Measurements from ENCODE around the gene PLLP.
A peak's percentile ranks its signal among the peaks of the same experiment; 100 is the strongest.

The PLLP gene

DNA sequence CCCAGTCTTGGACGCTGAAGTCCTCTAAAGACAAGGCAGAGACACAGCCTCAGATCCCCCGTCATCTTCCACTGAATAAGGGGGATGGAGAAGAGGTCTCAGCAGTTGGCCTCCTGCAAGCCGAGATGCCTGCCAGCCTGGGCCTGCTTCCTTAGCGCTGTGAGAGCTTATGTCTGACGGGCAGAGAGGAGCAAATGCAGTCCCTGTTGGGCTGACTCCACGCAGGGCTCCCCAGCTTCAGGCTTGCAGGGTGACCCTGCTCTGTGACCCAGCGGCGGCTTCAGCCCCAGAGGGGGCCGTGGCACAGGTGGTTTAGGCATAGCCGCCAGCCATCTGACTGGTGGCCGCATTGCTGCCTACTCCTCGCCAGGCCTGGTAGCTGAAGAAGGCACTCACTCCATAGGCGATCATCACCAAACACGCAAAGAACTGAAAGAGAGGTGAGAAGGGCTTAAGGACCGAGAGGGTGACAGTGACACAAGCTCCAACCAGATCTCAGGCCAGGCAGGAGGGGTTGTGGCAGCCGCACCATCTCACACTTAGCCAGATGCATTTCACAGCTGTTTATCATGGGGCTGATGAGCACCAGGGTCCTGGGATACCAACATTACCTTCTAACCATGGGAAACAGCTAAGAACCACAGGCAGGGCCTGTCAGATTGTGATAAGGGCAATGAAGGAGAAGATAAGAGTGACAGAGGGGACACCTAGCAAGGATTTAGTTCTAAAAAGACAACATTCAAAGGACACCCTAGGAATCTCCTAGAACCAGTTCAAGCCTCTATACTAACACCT is 27.7 kb downstream of the PLLP start:
- no peak for DNase-seq (ENCODE audit: low read depth)

DNA sequence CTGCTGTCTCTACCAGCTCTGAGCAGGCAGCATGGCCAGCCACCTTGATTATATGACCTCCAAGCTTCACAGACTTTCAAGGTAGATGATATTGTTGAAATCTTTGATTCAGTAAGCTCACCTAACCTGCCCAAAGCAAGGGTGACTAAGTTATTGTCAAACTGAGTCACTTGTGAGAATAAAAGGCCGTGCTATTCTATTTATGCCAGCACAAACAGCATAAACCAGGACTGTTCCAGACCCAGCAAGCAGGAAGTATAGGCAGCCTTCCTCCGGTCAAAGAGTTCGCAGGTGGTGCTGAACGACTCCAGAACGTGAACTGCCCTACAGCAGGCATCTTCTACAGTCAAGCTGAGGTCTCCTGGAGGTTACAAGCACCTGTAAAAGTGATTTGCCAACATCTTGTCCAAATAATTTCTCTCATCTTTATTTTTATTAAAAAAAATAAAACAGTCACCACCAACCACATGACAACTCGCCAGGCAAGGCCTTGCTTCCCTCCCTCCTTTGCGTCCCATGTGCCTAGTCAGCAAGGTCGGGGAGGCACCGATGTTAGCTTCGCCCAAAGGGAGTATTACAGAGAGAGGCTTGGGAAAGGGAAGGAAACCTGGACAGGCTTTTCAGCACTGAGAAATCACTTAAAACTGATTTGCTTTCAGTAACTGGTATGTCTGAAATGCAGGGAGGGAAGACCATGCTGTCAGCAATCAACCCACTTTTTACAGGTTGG is 28.6 kb downstream of the PLLP start:
- no peak for DNase-seq (ENCODE audit: low read depth)

DNA sequence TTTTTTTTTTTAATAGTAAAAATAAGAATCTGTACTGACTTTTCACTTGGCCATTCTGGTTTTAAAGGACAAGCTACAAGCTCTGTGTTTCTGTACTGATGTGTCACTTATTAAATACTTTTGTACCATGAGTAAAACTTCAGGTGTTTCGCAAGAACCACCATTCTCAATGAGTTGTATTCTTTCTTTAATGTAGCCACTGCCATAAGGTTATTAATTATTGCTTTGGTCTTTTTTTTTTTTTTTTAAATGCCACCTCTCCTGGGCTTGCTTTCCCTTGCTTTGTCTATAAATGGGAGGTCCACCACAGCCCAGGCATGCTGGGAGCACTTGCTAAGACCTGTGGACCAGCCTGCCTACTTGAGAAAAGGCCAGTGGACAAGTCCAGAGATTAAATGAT is 31.0 kb downstream of the PLLP start:
- DNase-seq (ENCODE audit: low read depth): no peak

DNA sequence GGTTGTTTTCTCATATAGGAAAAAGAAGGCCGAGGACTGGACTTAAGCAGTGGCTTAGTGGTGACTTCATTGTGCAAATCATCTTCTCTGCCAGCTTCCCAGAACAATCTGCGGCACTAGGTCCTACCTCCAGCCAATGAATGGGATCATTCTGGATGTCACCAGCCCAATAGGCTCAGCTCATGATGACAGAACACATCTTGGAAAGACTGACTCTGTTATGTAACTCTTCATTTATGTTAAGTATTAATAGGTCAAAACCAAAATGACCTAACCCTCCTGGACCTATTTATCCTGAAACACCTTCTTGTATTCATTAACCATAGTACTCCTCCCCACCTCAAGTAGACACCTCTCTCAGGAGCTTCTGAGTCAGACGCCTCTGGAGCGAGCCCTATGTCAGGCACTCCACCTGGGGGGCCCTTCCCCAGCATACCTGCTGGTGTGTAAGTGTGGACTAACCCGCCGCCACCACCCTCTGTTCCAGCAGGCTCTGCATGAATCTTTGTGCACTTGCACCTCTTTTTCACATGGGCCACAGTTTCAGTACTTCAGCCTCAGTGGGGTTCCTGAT is 32.2 kb downstream of the PLLP start:
- DNase-seq (ENCODE audit: low read depth): no peak

DNA sequence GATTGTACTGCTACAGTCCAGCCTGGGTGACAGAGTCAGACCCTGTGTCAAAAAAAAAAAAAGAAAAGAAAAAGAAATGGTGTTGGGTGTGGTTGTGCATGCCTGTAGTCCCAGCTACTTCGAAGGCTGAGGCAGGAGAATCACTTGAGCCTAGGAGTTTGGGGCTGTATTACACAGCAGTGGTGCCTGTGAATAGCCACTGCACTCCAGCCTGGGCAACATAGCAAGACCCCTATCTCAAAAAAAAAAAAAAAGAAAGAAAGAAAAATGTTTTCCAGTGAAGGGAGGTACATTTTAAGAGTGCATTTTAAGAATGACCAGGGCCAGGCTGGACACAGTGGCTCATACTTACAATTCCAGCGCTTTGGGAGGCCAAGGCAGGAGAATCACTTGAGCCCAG is 33.1 kb downstream of the PLLP start:
- no peak for DNase-seq (ENCODE audit: low read depth)

DNA sequence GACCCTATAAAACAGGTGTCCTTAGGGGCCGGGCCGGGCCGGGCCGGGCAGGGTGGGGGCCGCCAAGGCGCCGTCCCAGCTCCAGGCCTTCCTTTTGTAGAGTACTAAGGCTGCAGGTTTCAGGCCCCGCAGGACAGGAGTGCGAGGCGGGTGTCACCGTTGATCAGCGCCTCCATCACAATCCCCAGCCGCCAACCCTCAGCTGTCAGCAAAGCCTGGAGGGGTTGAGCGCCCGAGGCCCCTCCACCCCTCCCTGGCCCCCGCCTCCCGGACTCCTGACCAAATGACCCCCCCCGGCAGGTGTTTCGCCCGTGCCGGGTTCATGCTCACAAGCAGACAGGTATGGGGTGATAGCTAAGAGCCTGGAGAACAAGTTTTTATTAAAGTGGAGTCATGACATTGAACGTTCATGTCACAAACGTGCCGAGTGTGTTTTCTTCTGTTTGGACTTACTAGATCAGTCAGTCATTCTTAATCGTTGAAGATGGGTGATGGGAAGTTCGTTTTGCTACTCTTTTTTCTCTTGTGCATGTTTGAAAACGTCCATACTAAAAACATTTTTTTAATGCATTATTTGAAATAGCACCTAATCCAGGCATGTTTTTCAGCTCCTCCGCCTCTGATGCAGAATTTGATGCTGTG is 38.9 kb downstream of the PLLP start:
- DNase-seq (ENCODE audit: low read depth): no peak

DNA sequence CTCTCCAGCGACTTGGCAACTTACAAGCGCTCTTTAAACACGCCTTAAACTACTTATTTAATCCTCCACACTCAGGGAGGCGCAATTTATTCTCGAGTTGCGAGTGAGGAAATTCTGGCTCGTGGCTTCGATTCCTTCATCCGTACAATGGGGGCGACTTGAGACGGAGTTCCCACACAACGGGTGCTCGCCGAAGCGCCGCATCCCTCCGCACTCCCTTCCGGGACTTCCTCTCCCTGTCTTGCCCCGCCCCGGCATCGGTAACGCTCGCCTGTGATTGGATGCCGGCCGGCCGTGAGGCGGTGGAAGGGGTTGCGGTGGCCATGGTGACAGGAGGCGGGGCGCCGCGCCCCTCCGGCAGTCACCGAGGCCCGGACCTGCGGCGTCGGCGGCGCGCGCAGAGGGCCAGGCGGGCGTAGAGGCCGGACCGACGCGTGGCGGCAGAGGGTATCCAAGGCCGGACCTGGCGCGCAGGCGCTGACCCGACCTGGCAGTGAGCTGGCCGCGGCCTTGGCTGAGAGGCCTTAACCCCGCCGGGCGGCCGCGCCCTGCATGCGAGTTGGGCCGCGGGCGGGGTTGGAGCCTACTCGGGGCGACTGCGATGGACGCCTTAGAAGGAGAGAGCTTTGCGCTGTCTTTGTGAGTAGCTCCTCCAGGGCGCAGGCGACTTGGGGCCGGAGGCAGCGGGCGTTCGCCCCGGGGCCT is 39.6 kb downstream of the PLLP start, which contains the start of gene ARL2BP:
Gene ARL2BP, plus strand, starts transcription at position 493 of the 705 bp plus-strand sequence. Its CDS starts 109 bp downstream, at position 602.
- DNase-seq (ENCODE audit: low read depth): peak; percentile 98

DNA sequence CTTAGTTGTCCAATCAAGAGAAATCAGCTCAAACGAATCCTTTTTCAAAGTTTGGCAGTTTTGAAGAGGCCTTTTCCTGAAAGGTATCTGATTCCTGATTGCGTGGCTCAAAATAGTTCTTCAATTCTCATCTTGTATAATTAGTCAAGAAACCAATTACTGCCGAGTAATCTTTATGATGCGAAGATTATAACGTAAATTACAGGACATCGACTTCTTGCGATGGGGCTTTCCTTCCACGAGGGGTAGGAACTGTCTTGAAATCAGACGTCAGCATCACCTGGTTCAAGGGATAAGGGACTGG is 40.1 kb downstream of the PLLP start:
- no peak for DNase-seq (ENCODE audit: low read depth)

DNA sequence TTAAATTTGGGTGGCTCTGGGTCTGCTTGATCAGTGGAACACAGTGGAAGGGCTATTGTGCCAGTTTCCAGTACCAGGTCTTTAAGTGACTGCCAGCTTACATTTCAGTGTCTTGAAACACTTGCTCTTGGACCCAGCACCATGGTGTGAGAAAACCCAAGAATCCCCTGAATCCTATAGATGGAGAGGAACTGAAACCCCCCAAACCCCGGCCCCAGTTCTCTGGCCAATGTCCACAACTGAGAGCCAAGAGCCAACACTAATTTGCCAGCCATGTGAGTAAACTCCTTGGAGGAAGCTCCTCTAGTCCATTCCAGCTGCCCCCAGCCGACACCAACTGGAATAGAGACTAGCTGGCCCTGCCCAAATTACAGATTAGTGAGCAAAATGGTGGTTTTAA is 41.8 kb downstream of the PLLP start:
- DNase-seq (ENCODE audit: low read depth): no peak

DNA sequence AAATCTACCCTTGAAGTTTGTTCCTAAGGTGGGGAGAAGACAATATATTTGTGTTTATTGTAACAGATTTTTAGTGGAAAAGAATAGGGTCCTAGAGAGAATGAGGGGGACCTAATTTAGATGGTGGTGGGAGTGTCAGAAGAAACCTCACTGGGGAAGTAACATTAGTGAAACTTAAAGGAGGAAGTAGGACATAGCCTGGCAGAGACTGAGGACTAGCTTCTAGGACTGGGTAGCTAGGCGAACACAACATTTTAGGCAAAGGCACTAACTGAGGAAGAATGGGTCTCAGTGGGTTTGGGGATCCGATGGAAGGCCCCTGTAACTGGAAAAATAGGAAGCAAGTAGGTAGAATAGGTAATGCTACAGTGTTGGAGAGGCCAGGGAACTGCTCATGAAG is 43.6 kb downstream of the PLLP start:
- DNase-seq (ENCODE audit: low read depth): no peak

DNA sequence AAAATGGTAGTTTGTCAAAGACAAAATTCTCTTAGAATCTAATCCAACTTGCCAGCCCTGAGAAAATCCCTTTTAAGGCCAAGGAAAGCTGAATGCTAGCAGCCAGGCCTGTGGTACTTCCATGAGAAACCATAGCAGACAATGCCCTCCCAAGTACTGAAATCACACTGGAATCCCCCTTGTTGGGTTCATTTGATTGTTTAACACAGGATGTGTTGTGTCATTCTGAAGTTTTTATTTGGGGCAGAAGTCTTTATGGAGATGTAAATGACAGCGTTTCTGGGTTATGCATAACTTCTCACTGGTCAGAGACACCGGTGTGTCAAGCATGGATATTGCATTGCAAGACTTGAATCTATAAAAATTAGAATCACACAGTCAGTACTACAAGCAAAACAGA is 45.4 kb downstream of the PLLP start:
- no peak for DNase-seq (ENCODE audit: low read depth)

DNA sequence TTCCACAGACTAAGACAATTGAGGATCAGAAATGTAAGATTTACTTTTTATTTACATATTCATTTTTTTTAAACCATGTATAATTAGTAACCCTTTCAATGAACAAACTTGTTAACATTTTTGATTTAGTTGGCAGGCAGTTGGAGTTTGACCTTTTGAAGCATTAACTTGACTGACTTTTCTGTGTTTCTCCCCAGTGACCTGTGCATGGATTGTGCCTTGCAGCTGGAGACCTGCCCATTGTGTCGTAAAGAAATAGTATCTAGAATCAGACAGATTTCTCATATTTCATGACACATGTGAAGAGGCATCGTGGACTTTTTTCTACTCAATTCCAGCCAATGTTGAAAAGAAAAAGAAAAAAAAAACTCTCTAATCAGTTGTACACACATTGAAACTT is 45.8 kb downstream of the PLLP start:
- no peak for DNase-seq (ENCODE audit: low read depth)

DNA sequence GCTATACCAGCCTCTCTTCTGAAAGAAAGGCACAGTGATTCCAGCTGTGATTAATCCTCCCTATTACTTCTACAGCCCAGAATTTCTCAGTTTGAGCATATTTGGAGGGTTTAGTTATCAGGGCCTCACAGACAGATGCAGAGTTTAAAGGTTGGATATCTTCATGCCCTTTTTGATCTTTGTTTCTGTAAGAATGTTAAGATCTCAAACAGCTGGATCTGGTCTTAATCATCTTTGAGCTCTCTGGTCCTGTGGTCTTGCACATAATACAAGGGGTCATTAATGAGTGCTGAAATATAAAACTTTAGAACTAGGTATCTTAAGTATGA is 48.5 kb downstream of the PLLP start:
- no peak for DNase-seq (ENCODE audit: low read depth)

DNA sequence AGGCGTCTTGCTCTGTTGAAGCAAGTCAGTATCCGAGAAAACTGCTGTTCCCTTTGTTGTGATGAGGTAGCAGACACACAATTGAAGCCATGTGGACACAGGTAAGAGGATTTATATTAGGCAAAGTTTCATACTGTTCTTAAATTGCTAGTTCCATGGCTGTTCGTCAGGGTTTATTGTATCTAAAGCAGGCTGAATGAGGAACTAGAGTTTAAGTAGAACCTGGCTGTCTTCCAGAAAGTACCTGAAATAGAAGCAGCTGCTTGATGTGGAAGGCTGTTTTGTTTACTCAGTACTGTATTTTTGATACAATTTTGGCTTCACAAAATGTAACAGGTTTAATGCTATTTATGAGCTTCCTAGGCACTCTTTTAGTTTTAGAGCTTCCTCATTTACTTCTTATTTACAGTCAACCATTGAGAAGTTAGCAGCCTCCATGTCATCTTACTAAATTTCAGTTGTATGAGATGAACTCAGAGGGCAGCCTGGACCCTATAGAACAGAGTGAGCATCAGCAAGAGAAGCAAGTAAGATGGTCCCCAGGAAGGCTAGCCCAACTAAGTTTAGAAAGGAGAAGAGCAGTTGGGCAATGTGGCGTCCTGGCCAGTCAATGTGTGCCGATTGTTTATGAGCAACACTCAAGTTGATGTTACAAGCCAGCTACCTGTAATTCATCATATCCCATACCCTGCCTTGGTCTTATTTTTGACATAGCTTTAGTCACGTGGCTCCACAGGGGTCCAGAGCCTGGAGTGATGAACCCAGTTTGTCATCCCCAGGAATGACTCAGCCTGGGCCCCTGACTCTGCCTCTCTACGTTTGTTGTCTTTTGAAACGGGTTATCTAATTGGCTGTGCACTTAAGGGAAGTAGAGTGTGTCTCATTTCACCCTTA is 49.1 kb downstream of the PLLP start:
- DNase-seq (ENCODE audit: low read depth): peak; percentile 31

DNA sequence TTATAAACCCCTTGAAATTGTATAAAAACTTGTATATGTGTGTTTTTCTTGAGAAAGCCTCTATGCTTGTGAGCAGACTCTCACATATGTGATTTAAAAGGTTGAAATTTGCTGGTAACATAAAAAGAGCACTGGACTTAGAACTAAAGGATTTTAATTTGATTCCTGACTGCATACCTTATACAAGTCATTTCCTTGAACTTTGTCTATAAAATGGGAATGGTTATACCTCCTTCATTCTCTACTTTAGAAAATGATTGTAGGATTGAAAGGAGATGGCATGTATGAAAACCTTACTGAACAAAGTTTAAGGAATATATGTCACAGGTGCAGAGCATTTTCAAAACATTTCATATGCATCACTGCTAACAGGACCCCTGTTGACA is 49.8 kb downstream of the PLLP start:
- DNase-seq (ENCODE audit: low read depth): no peak

DNA sequence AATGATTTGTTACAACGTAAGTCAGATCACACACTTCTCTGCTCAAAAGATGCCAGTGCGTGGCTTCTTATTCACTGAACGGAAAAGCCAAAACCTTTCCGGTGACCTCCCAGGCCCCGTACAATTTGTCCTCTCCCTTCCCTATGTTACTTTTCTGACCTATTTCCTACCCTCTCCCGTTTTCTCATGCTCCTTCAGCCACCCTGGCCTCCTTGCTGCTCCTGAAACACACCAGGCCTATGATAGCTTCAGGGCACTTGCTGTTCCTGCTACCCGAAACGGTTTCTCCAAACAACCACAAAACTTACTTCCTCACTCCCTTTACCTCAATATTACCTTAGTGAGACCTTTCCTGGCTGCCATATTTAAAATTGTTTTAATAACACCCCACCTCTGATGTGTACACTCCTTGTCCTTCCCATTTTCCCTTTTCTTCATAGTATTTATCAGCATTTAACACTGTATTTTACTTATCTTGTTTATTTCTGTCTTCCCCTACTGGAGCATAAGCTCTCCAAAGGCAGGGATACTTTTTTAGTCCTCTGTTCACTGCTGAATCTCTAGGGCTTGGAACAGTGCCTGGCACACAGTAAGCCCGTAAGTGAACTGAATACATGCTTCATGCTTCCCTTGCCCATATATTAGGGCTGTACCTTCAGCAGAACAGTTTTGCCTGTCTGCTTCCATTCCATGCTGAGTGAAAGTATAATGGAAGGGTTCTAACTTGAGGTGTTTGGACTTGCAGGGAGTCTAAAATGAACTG is 50.3 kb downstream of the PLLP start:
- no peak for DNase-seq (ENCODE audit: low read depth)

DNA sequence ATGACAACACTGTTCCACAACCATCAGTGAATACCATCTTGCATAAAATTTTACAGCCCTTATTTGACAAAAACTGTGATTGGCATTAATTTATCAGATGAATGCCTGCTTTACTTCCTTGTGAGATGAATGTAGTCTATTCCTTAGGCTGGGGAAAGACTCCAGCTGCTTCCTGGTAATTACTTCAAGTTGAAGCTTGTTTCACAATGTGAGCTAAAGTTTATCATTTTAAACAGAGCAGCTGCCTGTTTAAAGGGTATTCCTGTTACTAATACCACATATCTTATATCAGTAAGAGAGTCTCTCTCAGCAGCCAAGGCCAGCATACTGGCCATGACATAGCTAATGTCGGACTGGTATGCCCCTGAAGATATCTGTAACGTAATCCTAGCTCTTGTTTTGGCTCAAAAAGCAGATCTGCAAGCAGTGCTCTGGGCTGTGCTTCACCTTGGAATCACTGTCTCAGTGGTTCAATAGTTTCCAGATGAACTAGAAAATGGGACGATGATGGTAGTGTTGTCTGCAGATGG is 52.6 kb downstream of the PLLP start:
- no peak for DNase-seq (ENCODE audit: low read depth)

DNA sequence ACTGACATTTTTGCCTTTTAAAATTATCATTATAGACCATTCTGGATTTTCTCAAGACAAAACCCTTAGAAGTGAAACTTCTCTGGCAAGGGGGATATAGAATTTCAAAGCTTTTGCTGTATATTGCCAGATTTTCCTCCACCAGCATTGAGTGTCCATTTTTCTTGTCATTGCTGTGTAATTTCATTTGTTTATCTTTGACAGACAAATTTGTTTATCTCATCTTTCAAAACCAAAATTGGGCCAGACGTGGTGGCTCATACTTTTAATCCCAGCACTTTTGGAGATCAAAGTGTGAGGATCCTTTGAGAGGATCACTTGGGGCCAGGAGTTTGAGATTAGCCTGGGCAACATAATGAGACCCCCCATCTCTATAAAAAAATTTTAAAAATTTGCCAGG is 55.4 kb downstream of the PLLP start:
- DNase-seq (ENCODE audit: low read depth): no peak

DNA sequence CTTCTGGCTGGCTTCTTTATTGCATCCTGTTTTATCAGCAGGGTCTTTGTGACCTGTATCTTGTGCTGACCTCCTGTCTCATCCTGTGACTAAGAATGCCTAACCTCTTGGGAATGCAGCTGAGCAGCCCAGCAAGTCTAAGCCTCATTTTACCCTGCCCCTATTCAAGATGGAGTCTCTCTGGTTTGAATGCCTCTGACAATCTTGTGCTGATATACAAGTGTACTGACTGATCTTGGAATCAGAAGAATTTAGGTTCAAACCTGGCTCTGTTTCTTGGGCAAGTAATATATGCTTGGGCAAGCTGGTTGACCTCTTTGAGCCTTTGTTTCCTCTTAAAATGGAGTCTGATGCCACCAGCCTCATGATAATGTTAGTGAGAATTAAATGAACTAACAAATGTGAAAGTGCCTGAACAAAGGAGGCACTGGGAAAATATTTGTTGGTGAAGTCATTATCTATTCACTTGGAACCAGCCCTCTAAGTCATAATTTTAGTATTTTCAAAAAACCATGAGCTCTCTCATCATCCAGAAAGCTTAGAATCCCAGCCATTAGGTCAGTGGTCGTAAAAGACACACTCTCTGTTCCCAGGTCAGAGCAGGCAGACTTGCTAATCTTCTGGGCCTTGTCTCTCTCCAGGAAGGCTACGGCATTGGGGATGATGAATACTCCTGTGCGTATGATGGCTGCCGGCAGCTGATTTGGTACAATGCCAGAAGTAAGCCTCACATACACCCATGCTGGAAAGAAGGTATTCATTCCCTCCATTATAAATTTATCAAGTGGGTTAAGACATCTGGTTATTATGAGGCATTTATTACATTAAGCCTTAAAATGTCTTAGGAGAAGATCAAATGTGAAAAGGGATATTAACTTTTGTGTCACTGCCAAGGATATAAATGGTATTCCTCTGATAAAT is 57.5 kb downstream of the PLLP start:
- no peak for DNase-seq (ENCODE audit: low read depth)

Data from activated T-cell treated with anti-CD3 and anti-CD28 coated beads for 48 hours (primary cell).